Midbrain (tissue), 1 donor: ENCODE results near the gene CNOT10.
"Not testable (repeated sequence)": the region's sequence is repeated elsewhere in the genome, so short reads cannot be mapped to it uniquely, and the experiment has no call there.

Experiments used
- DNase-seq: peaks from one replicate; lab custom pipeline; 2025; lab: John Stamatoyannopoulos, UW

Gene CNOT10

GRCh38 chr3:32758375-32758753 is 73.4 kb downstream of the CNOT10 start:
- no peak for DNase-seq

- DNase-seq = no peak
These were observed 74.4 kb downstream of the CNOT10 start for GRCh38 chr3:32759342-32759741.

GRCh38 chr3:32764481-32764880 is 79.5 kb downstream of the CNOT10 start:
- no peak for DNase-seq

GRCh38 chr3:32778389-32778788 is 93.4 kb downstream of the CNOT10 start:
- DNase-seq = no peak

GRCh38 chr3:32780071-32780734 is 95.2 kb downstream of the CNOT10 start:
- no peak for DNase-seq

- DNase-seq = no peak
These were observed 95.8 kb downstream of the CNOT10 start for GRCh38 chr3:32780735-32781210.

GRCh38 chr3:32781211-32781968 is 96.4 kb downstream of the CNOT10 start:
- DNase-seq = peak; percentile 71

GRCh38 chr3:32781969-32782270 is 96.9 kb downstream of the CNOT10 start:
- DNase-seq = not testable (repeated sequence)

- DNase-seq = no peak
These were observed 97.4 kb downstream of the CNOT10 start for GRCh38 chr3:32782407-32782806.

GRCh38 chr3:32791833-32792232 is 106.8 kb downstream of the CNOT10 start:
- no peak for DNase-seq

GRCh38 chr3:32794487-32795308 is 109.7 kb downstream of the CNOT10 start:
- DNase-seq = no peak

GRCh38 chr3:32796384-32796950 is 111.5 kb downstream of the CNOT10 start:
- DNase-seq = not testable (repeated sequence)

GRCh38 chr3:32797776-32798175 is 112.8 kb downstream of the CNOT10 start:
- DNase-seq = no peak

GRCh38 chr3:32801440-32801839 is 116.5 kb downstream of the CNOT10 start:
- not testable (repeated sequence) for DNase-seq

- no peak for DNase-seq
These were observed 128.2 kb downstream of the CNOT10 start for GRCh38 chr3:32813180-32813579.

- DNase-seq = no peak
These were observed 129.4 kb downstream of the CNOT10 start for GRCh38 chr3:32814361-32814760.

- DNase-seq = no peak
These were observed 131.0 kb downstream of the CNOT10 start for GRCh38 chr3:32815841-32816438.

GRCh38 chr3:32816439-32817256 is 131.7 kb downstream of the CNOT10 start:
- no peak for DNase-seq

- DNase-seq = no peak
These were observed 132.2 kb downstream of the CNOT10 start for GRCh38 chr3:32817257-32817557.

- no peak for DNase-seq
These were observed 132.7 kb downstream of the CNOT10 start, which contains the start of gene TRIM71 for GRCh38 chr3:32817558-32818228. Gene TRIM71 (plus strand): TSS chr3:32817997. CDS start chr3:32818081, 84 bp downstream.
